ENCODE measurements around the gene RNF148. TPM values are rescaled to one million over a fixed set of nuclear protein-coding genes. Genes with fewer than 3 reads are reported as not detected.

Gene RNF148
- total RNA-seq, 3 donors from 2014 or later: 1.3 to 11.8 (median 10.7) TPM

DNA sequence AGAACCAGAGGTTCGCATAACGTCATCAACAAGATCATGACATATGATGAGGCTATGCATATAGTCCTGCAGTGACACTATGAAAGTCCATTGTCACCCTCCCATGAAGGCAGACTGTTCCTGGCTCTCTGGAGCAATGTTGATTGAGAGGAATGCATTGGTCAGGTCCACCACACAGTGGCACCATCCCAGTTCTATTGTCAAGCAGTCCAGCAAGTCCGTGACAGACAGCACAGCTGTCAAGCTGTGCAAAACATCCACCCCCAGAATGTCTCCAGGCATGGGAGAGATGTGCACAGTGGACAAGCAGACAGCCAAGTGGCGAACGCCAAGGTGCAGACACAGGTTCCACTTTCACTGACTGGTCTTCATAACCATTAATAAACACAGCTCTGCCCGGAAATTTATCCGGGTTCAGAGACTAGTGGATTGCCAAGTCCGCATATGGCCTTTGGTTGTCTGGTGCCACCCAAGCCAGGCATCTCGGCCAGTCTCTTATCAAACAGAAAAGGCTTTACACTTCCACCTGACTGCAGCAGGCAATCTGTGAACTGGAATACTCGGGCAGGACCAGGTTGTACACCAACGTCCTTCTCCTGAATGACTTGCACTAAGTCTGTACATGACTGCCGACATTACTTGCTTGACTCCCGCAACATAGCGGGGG lies 11.0 kb downstream of the RNF148 start:
- no peak for DNase-seq (ENCODE audit: low spot score in 2 of 2)
- H3K27me3 ChIP-seq: no peaks in the 10 kb centered on the region
- intact Hi-C loops (cut with DNase I; ENCODE audit: low total_unique reads): loop anchor here (5.0 kb wide), 1 partner anchor 591 kb away; no protein-coding TSS in a partner anchor
- H3K4me1 ChIP-seq: no peaks in the 10 kb centered on the region
- H3K4me3 ChIP-seq: no peak overlapping the region
- H3K27ac ChIP-seq: no peak overlapping the region
- H3K9me3 ChIP-seq: no peaks in the 10 kb centered on the region
- H3K36me3 ChIP-seq: no peaks in the 10 kb centered on the region
- TF ChIP-seq POLR2AphosphoS5 (IDR thresholded peaks at IDR 0.05) (no peak), POLR2A (IDR thresholded peaks at IDR 0.05) (no peak)
- TF ChIP-seq, protein P1, sequence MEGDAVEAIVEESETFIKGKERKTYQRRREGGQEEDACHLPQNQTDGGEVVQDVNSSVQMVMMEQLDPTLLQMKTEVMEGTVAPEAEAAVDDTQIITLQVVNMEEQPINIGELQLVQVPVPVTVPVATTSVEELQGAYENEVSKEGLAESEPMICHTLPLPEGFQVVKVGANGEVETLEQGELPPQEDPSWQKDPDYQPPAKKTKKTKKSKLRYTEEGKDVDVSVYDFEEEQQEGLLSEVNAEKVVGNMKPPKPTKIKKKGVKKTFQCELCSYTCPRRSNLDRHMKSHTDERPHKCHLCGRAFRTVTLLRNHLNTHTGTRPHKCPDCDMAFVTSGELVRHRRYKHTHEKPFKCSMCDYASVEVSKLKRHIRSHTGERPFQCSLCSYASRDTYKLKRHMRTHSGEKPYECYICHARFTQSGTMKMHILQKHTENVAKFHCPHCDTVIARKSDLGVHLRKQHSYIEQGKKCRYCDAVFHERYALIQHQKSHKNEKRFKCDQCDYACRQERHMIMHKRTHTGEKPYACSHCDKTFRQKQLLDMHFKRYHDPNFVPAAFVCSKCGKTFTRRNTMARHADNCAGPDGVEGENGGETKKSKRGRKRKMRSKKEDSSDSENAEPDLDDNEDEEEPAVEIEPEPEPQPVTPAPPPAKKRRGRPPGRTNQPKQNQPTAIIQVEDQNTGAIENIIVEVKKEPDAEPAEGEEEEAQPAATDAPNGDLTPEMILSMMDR (IDR thresholded peaks at IDR 0.05): no peak

DNA sequence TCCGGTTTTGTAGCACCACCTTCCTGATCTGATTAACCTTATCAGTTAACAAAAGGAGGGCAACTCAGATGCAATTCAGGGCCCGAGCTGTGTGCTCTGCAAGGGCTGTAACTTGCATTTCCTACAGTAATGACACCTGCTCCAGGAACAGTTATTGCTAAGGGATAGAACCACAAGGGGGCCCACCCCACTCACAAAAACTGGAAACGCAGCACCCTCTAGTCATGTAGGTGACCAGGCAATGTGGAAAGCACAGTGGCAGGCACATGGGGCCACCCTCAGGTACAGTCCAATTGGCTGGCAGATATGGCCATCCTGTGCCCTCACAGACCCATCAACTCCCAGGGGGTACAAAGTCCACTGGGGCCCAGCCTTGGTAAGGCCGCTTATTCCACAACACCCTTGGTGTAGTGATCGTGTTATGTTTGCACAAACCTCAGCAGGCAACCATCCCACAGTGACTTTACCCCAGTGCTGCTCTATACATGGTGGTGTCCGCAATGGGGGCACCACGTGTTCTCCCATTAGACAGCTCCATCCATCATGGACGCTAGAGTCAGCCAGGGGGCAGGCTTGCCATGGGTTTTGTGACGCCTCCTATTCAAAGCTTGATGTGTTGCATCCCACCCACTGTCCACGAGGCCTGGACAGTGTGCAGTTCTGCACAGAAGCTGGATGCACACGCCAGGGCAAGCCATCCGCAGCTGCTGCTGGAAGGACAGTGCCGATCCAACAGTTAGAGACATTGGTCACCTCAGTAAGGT lies 13.2 kb downstream of the RNF148 start:
- Histone ChIP-seq H3K36me3 (no peaks in the 10 kb centered on the region), H3K4me1 (no peaks in the 10 kb centered on the region), H3K9me3 (no peaks in the 10 kb centered on the region), H3K27ac (no peak overlapping the region), H3K4me3 (no peak overlapping the region), H3K27me3 (no peaks in the 10 kb centered on the region)
- intact Hi-C loops (cut with DNase I; ENCODE audit: low total_unique reads): loop anchor here (5.0 kb wide), 1 partner anchor 593 kb away; no protein-coding TSS in a partner anchor
- DNase-seq (ENCODE audit: low spot score in 2 of 2): no peak
- TF ChIP-seq POLR2AphosphoS5 (IDR thresholded peaks at IDR 0.05) (no peak), POLR2A (IDR thresholded peaks at IDR 0.05) (no peak)
- TF ChIP-seq, protein P1 (IDR thresholded peaks at IDR 0.05): no peak

DNA sequence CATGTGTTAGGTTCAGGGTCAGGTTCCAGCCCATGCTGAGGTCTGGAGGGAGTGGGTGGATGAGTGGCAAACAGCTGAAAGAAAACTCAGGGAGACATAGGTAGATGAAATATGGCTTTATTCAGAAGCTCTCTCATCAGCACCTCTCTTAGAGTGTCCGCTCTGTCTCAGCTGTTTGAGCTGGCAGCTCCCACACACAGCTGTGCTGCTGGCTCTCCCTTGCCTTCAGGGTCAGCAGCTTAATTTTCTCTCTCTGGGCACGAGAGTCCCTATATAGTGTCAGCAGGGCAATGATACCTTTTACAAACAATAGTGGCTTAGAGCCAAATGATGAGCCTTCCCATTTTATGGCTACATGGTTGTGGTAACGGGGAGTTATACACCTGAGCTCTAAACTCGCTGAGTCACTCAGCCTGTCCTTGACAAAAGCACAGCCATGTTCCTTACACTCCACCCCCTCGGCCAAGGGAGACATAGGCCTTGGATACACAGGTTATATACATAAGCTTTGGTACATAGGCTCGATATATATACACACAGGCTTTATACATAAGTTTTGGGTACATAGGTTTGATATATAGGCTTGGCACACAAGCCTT lies 14.2 kb downstream of the RNF148 start:
- DNase-seq (ENCODE audit: low spot score in 2 of 2): no peak
- Histone ChIP-seq H3K27ac (no peak overlapping the region), H3K4me3 (no peak overlapping the region), H3K4me1 (no peaks in the 10 kb centered on the region), H3K36me3 (no peaks in the 10 kb centered on the region), H3K27me3 (no peaks in the 10 kb centered on the region), H3K9me3 (no peaks in the 10 kb centered on the region)
- intact Hi-C loops (cut with DNase I; ENCODE audit: low total_unique reads): no loop called here
- no peak for TF ChIP-seq POLR2AphosphoS5 (IDR thresholded peaks at IDR 0.05)
- no peak for TF ChIP-seq POLR2A (IDR thresholded peaks at IDR 0.05)
- TF ChIP-seq, protein P1 (IDR thresholded peaks at IDR 0.05): no peak

DNA sequence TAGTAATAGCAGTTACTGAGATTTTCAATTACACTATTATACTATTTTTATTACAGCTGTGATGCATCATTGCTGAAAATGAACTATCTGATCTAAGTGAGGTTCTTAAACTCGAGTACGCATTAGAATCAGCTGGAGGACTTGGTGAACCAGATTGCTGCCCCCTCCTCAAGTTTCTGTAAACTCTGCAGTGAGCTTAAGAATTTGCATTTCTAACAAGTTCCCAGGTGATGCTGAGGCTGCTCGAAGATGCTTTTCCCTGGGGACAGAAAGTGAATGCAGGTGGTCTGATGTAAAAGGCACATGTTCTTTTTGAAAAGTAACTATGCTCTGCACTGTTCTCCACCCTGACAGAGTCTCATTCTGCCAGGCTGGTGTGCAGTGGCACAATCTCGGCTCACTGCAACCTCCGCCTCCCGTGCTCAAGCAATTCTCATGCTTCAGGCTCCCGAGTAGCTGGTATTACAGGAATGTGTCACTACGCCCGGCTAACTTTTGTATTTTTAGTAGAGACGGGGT lies 16.3 kb downstream of the RNF148 start:
- Histone ChIP-seq H3K36me3 (no peaks in the 10 kb centered on the region), H3K27ac (no peak overlapping the region), H3K27me3 (no peaks in the 10 kb centered on the region), H3K4me1 (no peaks in the 10 kb centered on the region), H3K9me3 (no peaks in the 10 kb centered on the region), H3K4me3 (no peak overlapping the region)
- intact Hi-C loops (cut with DNase I; ENCODE audit: low total_unique reads): no loop called here
- DNase-seq (ENCODE audit: low spot score in 2 of 2): no peak
- TF ChIP-seq POLR2A (IDR thresholded peaks at IDR 0.05) (no peak), POLR2AphosphoS5 (IDR thresholded peaks at IDR 0.05) (no peak)
- TF ChIP-seq, protein P1 (IDR thresholded peaks at IDR 0.05): no peak
